ENCODE results near the gene GPR45.

DNA sequence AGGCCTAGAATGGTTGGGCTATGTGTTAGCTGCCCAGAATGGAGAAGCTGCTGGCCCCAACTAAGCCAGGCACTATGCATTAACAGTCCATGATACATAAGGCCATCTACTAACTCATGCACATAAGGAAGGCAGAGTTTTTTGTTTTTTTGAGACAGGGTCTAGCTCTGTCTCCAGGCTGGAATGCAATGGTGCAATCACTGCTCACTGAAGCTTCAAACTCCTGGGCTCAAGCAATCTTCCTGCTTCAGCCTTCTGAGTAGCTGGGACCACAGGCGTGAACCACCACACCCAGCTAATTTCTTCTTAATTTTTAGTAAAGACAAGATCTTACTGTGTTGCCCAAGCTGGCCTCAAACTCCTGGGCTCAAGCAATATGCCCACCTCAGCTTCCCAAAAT is 37.6 kb downstream of the GPR45 start:
- TF ChIP-seq, protein P1, sequence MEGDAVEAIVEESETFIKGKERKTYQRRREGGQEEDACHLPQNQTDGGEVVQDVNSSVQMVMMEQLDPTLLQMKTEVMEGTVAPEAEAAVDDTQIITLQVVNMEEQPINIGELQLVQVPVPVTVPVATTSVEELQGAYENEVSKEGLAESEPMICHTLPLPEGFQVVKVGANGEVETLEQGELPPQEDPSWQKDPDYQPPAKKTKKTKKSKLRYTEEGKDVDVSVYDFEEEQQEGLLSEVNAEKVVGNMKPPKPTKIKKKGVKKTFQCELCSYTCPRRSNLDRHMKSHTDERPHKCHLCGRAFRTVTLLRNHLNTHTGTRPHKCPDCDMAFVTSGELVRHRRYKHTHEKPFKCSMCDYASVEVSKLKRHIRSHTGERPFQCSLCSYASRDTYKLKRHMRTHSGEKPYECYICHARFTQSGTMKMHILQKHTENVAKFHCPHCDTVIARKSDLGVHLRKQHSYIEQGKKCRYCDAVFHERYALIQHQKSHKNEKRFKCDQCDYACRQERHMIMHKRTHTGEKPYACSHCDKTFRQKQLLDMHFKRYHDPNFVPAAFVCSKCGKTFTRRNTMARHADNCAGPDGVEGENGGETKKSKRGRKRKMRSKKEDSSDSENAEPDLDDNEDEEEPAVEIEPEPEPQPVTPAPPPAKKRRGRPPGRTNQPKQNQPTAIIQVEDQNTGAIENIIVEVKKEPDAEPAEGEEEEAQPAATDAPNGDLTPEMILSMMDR (IDR thresholded peaks at IDR 0.05): no peak
- TF ChIP-seq, protein P2, sequence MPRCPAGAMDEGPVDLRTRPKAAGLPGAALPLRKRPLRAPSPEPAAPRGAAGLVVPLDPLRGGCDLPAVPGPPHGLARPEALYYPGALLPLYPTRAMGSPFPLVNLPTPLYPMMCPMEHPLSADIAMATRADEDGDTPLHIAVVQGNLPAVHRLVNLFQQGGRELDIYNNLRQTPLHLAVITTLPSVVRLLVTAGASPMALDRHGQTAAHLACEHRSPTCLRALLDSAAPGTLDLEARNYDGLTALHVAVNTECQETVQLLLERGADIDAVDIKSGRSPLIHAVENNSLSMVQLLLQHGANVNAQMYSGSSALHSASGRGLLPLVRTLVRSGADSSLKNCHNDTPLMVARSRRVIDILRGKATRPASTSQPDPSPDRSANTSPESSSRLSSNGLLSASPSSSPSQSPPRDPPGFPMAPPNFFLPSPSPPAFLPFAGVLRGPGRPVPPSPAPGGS (IDR thresholded peaks at IDR 0.05): no peak
- TF ChIP-seq, protein P3, sequence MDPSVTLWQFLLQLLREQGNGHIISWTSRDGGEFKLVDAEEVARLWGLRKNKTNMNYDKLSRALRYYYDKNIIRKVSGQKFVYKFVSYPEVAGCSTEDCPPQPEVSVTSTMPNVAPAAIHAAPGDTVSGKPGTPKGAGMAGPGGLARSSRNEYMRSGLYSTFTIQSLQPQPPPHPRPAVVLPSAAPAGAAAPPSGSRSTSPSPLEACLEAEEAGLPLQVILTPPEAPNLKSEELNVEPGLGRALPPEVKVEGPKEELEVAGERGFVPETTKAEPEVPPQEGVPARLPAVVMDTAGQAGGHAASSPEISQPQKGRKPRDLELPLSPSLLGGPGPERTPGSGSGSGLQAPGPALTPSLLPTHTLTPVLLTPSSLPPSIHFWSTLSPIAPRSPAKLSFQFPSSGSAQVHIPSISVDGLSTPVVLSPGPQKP (IDR thresholded peaks at IDR 0.05; ENCODE audit: low read depth, low read length): no peak
- TF ChIP-seq POLR2A (IDR thresholded peaks at IDR 0.05; ENCODE audit: low read length) (no peak), FOSL2 (IDR thresholded peaks at IDR 0.05) (no peak), FOSL2 (CRISPR knock-in tag; IDR thresholded peaks at IDR 0.05) (no peak), BHLHE40 (IDR thresholded peaks at IDR 0.05; ENCODE audit: low read depth, low read length) (no peak), KDM1A (IDR thresholded peaks at IDR 0.05; ENCODE audit: low read depth) (no peak), SMC3 (IDR thresholded peaks at IDR 0.05) (no peak), NR3C1 (IDR thresholded peaks at IDR 0.05) (no peak)
- TF ChIP-seq, protein P4, sequence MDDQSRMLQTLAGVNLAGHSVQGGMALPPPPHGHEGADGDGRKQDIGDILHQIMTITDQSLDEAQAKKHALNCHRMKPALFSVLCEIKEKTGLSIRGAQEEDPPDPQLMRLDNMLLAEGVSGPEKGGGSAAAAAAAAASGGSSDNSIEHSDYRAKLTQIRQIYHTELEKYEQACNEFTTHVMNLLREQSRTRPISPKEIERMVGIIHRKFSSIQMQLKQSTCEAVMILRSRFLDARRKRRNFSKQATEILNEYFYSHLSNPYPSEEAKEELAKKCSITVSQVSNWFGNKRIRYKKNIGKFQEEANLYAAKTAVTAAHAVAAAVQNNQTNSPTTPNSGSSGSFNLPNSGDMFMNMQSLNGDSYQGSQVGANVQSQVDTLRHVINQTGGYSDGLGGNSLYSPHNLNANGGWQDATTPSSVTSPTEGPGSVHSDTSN (IDR thresholded peaks at IDR 0.05): no peak

Data from A549 (cell line).